GM23338 (cell line): Measurements from ENCODE around the gene DCLK1. TPM values are rescaled to one million over a fixed set of nuclear protein-coding genes. Genes with fewer than 3 reads are reported as not detected.

Experiments used
- ATAC-seq: fragments of 200-7000 bp; cut with Tn5 transposase; 3 replicates; pipeline ENCODE4 v1.9.1; 2020
- DNase-seq: peaks from one replicate; pipeline ENCODE4 v3.0.0-alpha.2; 2015; ENCODE audit warnings: low spot score
- H2AFZ ChIP-seq: fragments of 200-600 bp; sonication (generic); 2 replicates; pipeline ENCODE4 v1.8.0; 2016; ENCODE audit warnings: antibody characterized with exemption, mild to moderate bottlenecking, moderate library complexity
- H3F3A ChIP-seq: fragments of 200-600 bp; sonication (generic); replicated peaks from 2 replicates; pipeline ENCODE4 v1.8.0; 2017; ENCODE audit warnings: antibody characterized with exemption, mixed run types, low read depth
- H3K27ac ChIP-seq: fragments of 200-600 bp; sonication (generic); 2 replicates; pipeline ENCODE4 v1.6.1; 2016; ENCODE audit warnings: low read depth
- H3K27me3 ChIP-seq: fragments of 200-600 bp; sonication (generic); 2 replicates; pipeline ENCODE4 v1.8.0; 2016; ENCODE audit warnings: mild to moderate bottlenecking, mixed run types, moderate library complexity; ENCODE audit not compliant: insufficient read depth
- H3K36me3 ChIP-seq: fragments of 200-600 bp; sonication (generic); 2 replicates; pipeline ENCODE4 v1.8.0; 2016; ENCODE audit warnings: mild to moderate bottlenecking; ENCODE audit not compliant: insufficient read depth
- H3K4me1 ChIP-seq: fragments of 200-600 bp; sonication (generic); 2 replicates; pipeline ENCODE4 v1.8.0; 2016; ENCODE audit warnings: mild to moderate bottlenecking, moderate library complexity; ENCODE audit not compliant: insufficient read depth
- H3K4me2 ChIP-seq: fragments of 200-600 bp; sonication (generic); 2 replicates; pipeline ENCODE4 v1.7.1; 2017; ENCODE audit warnings: mixed run types
- H3K4me3 ChIP-seq: fragments of 200-600 bp; sonication (generic); 2 replicates; pipeline ENCODE4 v1.6.1; 2016; ENCODE audit warnings: mixed run types
- H3K79me2 ChIP-seq: fragments of 200-600 bp; sonication (generic); replicated peaks from 2 replicates; pipeline ENCODE4 v1.8.0; 2017; ENCODE audit warnings: mild to moderate bottlenecking; ENCODE audit not compliant: insufficient read depth
- H3K9me2 ChIP-seq: fragments of 200-600 bp; sonication (generic); 2 replicates; pipeline ENCODE4 v1.8.0; 2017; ENCODE audit not compliant: insufficient read depth
- H4K20me1 ChIP-seq: fragments of 200-600 bp; sonication (generic); replicated peaks from 2 replicates; pipeline ENCODE4 v1.8.0; 2017; ENCODE audit warnings: mild to moderate bottlenecking; ENCODE audit not compliant: insufficient read depth
- H3K27ac Mint-ChIP-seq: 2 replicates; pipeline ENCODE4 v1.8.0; 2020; ENCODE audit warnings: inconsistent platforms, mild to moderate bottlenecking, moderate library complexity, mixed read lengths
- H3K27me3 Mint-ChIP-seq: 3 replicates; pipeline ENCODE4 v1.8.0; 2022; ENCODE audit warnings: low read depth, mild to moderate bottlenecking, moderate library complexity, mixed read lengths, inconsistent platforms; ENCODE audit not compliant: insufficient read depth, poor library complexity
- H3K36me3 Mint-ChIP-seq: 3 replicates; pipeline ENCODE4 v1.8.0; 2021; ENCODE audit warnings: low read depth, mild to moderate bottlenecking, inconsistent platforms, moderate library complexity, mixed read lengths
- H3K4me1 Mint-ChIP-seq: 3 replicates; pipeline ENCODE4 v1.8.0; 2020; ENCODE audit warnings: mild to moderate bottlenecking, inconsistent platforms, mixed read lengths
- H3K4me3 Mint-ChIP-seq: 3 replicates; pipeline ENCODE4 v1.8.0; 2021; ENCODE audit warnings: moderate library complexity, mild to moderate bottlenecking, inconsistent platforms, mixed read lengths
- H3K9me3 Mint-ChIP-seq: 3 replicates; pipeline ENCODE4 v1.8.0; 2020; ENCODE audit warnings: moderate library complexity, mild to moderate bottlenecking, inconsistent platforms, mixed read lengths
- CTCF ChIP-seq, 2 experiments: fragments of 200-600 bp in 1 of 2; sonication (generic) in 1 of 2; conservative IDR thresholded peaks; 2 replicates each; pipeline versions ENCODE4 v1.5.1 to v1.6.1; 2016 to 2017; ENCODE audit warnings: antibody characterized with exemption in 2 of 2, low read depth in 2 of 2, mild to moderate bottlenecking in 2 of 2, moderate library complexity in 1 of 2
- EZH2phosphoT487 ChIP-seq: fragments of 200-600 bp; sonication (generic); IDR thresholded peaks from one replicate; pipeline ENCODE4 v1.8.1; 2018; ENCODE audit warnings: antibody characterized with exemption; ENCODE audit not compliant: unreplicated experiment
- NANOG ChIP-seq: IDR thresholded peaks from 2 replicates; pipeline ENCODE4 v1.6.1; 2016; ENCODE audit warnings: antibody characterized with exemption, borderline replicate concordance
- ZNF462 ChIP-seq: fragments of 250-450 bp; sonication (Bioruptor Pico); IDR thresholded peaks from 2 replicates; pipeline ENCODE4 v1.5.0; 2020; ENCODE audit warnings: mild to moderate bottlenecking, moderate library complexity
- polyA plus RNA-seq: library from polyadenylated mRNA; unstranded; fragments of >200 nt; fragmentation: Nextera tagmentation; extraction: Ambion mirVana; gene quantifications from 2 replicates; pipeline ENCODE4 v1.2.1, GENCODE V29; 2016
- total RNA-seq: library from RNA; depleted of rRNA; stranded (reverse); fragments of >200 nt; shearing (Covaris generic); gene quantifications from 2 replicates; pipeline ENCODE4 v1.2.3, GENCODE V29; 2014

DCLK1 gene
- total and polyA plus RNA-seq, 2 experiments from 2014 or later = 13.1 to 57.7 TPM

- no peak for TF ChIP-seq ZNF462 (CRISPR knock-in tag)
Observed at GRCh38 chr13:36157480-36157879, 26.3 kb upstream of the DCLK1 start (continued).

DNA sequence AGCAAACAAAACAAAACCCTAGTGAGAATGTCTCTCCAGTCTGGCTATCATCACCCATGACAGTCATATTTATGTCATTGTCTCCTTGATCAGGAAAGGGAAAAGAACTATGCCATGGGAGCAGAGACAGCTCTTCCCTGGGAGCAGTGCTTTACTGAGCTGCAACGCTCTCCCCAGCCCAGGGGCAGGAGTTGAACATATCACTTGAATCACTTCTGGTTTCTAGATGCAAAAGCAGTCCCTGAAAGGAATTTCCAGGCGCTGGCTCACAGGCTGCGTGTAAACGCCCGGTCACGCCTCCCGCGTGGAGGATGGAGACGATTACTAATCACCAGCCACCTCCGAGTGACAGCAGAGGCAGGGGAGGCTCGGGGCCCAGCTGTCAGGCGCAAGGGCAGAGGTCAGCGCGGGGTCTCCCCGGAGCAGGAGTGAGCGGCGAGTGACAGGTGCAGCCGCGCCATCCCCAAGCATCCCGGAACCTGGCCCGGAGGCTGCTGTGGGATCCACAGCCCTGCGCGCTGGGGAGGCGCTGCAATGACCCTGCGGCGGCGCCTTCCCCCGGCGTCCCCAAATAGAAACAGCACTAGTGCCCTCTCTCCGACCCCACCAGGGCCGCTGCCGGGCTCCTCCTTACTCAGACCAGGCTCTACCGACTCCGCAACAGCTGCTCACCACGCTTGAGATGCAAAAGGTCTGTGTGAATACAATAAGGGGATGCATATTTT is 23.5 kb upstream of the DCLK1 start:
- Histone ChIP-seq H3F3A (no peaks in the 10 kb centered on the region), H3K4me2 (peak overlapping the region; percentile 83), H2AFZ (peak overlapping the region; percentile 94), H3K4me1 (peaks cover 7% of the 10 kb centered on the region), H3K36me3 (0 out of 2 replicates have a peak, but pooled peaks cover 3% of the 10 kb centered on the region), H3K27ac (no peak overlapping the region), H3K79me2 (no peaks in the 10 kb centered on the region), H3K4me3 (peak overlapping the region; percentile 53), H3K27me3 (peaks cover 11% of the 10 kb centered on the region; the same call in 1 of the 2 replicates), H4K20me1 (no peaks in the 10 kb centered on the region), H3K9me2 (peaks cover 6% of the 10 kb centered on the region; the same call in 1 of the 2 replicates)
- Mint-ChIP-seq H3K36me3 (no peaks in the 10 kb centered on the region; the same call in 1 of the 3 replicates), H3K9me3 (peaks cover 4% of the 10 kb centered on the region; the same call in 2 of the 3 replicates), H3K4me3 (peak overlapping the region; percentile 64), H3K27ac (no peak overlapping the region), H3K27me3 (peaks cover 5% of the 10 kb centered on the region), H3K4me1 (peaks cover 6% of the 10 kb centered on the region; the same call in 2 of the 3 replicates)
- ATAC-seq = peak; percentile 99
- TF ChIP-seq NANOG = no peak
- no peak for TF ChIP-seq EZH2phosphoT487
- TF ChIP-seq CTCF (conservative IDR thresholded peaks at IDR 0.05; ENCODE audit: low read depth in 2 of 2) = peak in 1 of 2 experiments; percentile 26; a peak in 2 of 4 replicates
- DNase-seq = peak; percentile 79
